GM10248 (cell line): ENCODE data around the gene SLC4A9.

Experiments
- CTCF ChIA-PET: fragments of 300-600 bp; sonication (Branson Sonifier 250); formaldehyde crosslinking; extraction: SDS; loops from one replicate; lab custom pipeline; 2021; ENCODE audit warnings: antibody characterized with exemption; lab: Yijun Ruan, JAX
- POLR2A ChIA-PET: fragments of 350-650 bp; sonication (Branson Sonifier 250); formaldehyde crosslinking; extraction: SDS; loops from one replicate; lab custom pipeline; 2020; ENCODE audit warnings: antibody characterized with exemption; lab: Yijun Ruan, JAX
- DNase-seq: peaks from one replicate; pipeline ENCODE4 v3.0.0; 2012; ENCODE audit errors: extremely low spot score
- CTCF ChIP-seq: IDR thresholded peaks from 2 replicates; pipeline ENCODE4 v1.5.1; 2012; ENCODE audit warnings: mild to moderate bottlenecking, low read depth; ENCODE audit errors: extremely low read depth, missing control alignments, control extremely low read depth

The SLC4A9 gene

GRCh38 chr5:140336388-140336787 is 23.6 kb upstream of the SLC4A9 start:
- DNase-seq, result no peak
- ChIA-PET CTCF (interaction anchor here (0.9 to 7.3 kb wide), 9 partner anchors 8 to 125 kb away, joined by 3 to 50 read pairs (median 4); partner anchors contain the start of gene HBEGF), POLR2A (interaction anchor here (0.6 kb wide), 1 partner anchor 24 kb away, joined by 7 read pairs; no protein-coding TSS in a partner anchor)
- TF ChIP-seq CTCF, result no peak

GRCh38 chr5:140337880-140338279 is 22.1 kb upstream of the SLC4A9 start:
- no peak for DNase-seq
- POLR2A ChIA-PET, result no interaction called here
- CTCF ChIA-PET, result interaction anchor here (1.1 to 7.3 kb wide), 7 partner anchors 8 to 94 kb away, joined by 3 to 50 read pairs (median 4); partner anchors contain the start of gene HBEGF
- TF ChIP-seq CTCF, result no peak

GRCh38 chr5:140338336-140338735 is 21.7 kb upstream of the SLC4A9 start:
- ChIA-PET CTCF (interaction anchor here (1.3 to 7.3 kb wide), 5 partner anchors 8 to 15 kb away, joined by 3 to 50 read pairs (median 4); partner anchors contain the start of gene HBEGF), POLR2A (no interaction called here)
- no peak for DNase-seq
- no peak for TF ChIP-seq CTCF

GRCh38 chr5:140338908-140339307 is 21.1 kb upstream of the SLC4A9 start:
- TF ChIP-seq CTCF, result no peak
- ChIA-PET CTCF (interaction anchor here (1.3 to 7.3 kb wide), 3 partner anchors 11 to 24 kb away, joined by 3 to 50 read pairs (median 3); no protein-coding TSS in a partner anchor), POLR2A (no interaction called here)
- DNase-seq, result no peak

GRCh38 chr5:140339636-140340035 is 20.4 kb upstream of the SLC4A9 start:
- DNase-seq, result no peak
- ChIA-PET CTCF (interaction anchor here (1.3 to 7.3 kb wide), 2 partner anchors 13 to 24 kb away, joined by 3 to 50 read pairs; no protein-coding TSS in a partner anchor), POLR2A (no interaction called here)
- TF ChIP-seq CTCF, result no peak

- no peak for TF ChIP-seq CTCF
- POLR2A ChIA-PET, result no interaction called here
- CTCF ChIA-PET, result interaction anchor here (1.1 to 7.3 kb wide), 6 partner anchors 12 to 96 kb away, joined by 3 to 50 read pairs (median 5); no protein-coding TSS in a partner anchor
- DNase-seq, result no peak
Measured at GRCh38 chr5:140340605-140341121, 19.3 kb upstream of the SLC4A9 start.
